Activated naive CD8-positive, alpha-beta T cell treated with anti-CD3 and anti-CD28 coated beads, Interleukin-2, amount 50 U/mL, for 24 hours (primary cell): ENCODE measurements around the gene TRAPPC11.
A peak's percentile ranks its signal among the peaks of the same experiment; 100 is the strongest.

Source experiments
- ATAC-seq: fragments of 150-1000 bp; cut with Tn5 transposase; one replicate; pipeline ENCODE4 v1.10.0; 2021
- DNase-seq: peaks from one replicate; pipeline ENCODE4 v3.0.0; 2021
- H3K27ac Mint-ChIP-seq: one replicate; pipeline ENCODE4 v1.8.0; 2021; ENCODE audit warnings: mild to moderate bottlenecking, mixed read lengths
- H3K27me3 Mint-ChIP-seq: one replicate; pipeline ENCODE4 v1.8.0; 2021; ENCODE audit warnings: mixed read lengths
- H3K36me3 Mint-ChIP-seq: one replicate; pipeline ENCODE4 v1.8.0; 2021; ENCODE audit warnings: low read depth, mixed read lengths
- H3K4me1 Mint-ChIP-seq: one replicate; pipeline ENCODE4 v1.8.0; 2021; ENCODE audit warnings: mixed read lengths
- H3K4me3 Mint-ChIP-seq: one replicate; pipeline ENCODE4 v1.8.0; 2021; ENCODE audit warnings: mild to moderate bottlenecking, moderate library complexity, mixed read lengths
- H3K9me3 Mint-ChIP-seq: one replicate; pipeline ENCODE4 v1.8.0; 2021; ENCODE audit warnings: mixed read lengths

The TRAPPC11 gene

DNA sequence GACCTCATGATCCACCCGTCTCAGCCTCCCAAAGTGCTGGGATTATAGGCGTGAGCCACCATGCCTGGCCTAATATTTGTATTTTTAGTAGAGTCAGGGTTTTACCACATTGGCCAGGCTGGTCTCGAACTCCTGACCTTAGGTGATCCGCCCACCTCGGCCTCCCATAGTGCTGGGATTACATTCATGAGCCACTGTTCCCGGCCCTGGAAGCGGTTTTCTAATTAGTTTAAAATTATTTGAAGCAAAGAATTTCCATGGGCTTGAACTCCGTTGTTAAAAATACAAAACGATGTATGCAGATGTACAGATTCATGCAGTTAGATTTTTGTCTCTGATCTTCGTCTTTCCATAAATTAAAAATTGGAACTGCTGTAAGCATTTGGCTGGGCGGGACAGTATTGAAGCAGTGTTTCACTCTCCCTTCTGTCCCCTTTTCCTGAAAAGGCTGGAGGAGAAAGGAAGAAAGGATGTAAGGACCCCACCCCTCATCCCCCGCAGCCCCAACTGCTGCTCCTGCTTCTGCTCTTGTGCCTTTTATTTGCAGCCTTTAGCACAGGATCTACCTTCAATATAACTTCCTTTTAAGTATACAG lies 12.0 kb downstream of the TRAPPC11 start:
- ATAC-seq (no peak), DNase-seq (no peak)
- H3K27ac Mint-ChIP-seq, result no peak overlapping the region
- peaks cover 17% of the 10 kb centered on the region for H3K36me3 Mint-ChIP-seq
- H3K9me3 Mint-ChIP-seq, result no peaks in the 10 kb centered on the region
- H3K4me1 Mint-ChIP-seq, result no peaks in the 10 kb centered on the region
- no peak overlapping the region for H3K4me3 Mint-ChIP-seq
- no peaks in the 10 kb centered on the region for H3K27me3 Mint-ChIP-seq

DNA sequence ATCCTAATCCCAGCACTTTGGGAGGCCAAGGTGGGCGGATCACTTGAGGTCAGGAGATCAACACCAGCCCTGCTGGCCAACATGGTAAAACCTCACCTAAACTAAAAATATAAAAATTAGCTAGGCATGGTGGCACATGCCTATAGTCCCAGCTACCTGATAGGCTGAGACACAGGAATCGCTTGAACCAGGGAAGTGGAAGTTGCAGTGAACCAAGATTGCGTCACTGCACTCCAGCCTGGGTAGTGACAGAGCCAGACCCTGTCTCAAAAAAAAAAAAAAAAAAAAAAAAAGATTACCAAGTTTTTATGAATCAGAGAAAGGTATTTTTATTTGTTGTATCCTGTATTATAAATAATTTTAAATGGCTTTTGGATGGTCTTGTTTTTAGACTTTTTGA lies 15.1 kb downstream of the TRAPPC11 start:
- Mint-ChIP-seq H3K9me3 (no peaks in the 10 kb centered on the region), H3K4me3 (no peak overlapping the region), H3K4me1 (no peaks in the 10 kb centered on the region), H3K27me3 (no peaks in the 10 kb centered on the region), H3K27ac (no peak overlapping the region), H3K36me3 (peaks cover 23% of the 10 kb centered on the region)
- ATAC-seq (no peak), DNase-seq (no peak)

DNA sequence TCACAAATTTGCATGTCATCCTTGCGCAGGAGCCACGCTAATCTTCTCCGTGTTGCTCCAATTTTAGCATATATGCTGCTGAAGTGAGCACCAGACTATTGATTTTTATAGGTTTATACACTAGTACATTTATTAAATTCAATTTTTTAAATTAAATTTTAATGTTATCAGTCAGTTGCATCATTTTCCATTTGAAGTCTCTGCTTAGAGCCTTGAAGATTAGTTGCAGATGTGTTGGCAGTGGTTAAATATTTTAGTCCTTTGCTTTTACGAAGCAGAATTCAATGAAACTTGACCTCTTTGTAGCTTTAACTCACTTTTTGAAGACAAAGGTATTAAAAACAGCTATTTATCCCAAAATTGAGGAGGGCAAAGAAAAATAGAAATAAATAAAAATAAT lies 16.5 kb downstream of the TRAPPC11 start:
- H3K4me3 Mint-ChIP-seq, result no peak overlapping the region
- no peaks in the 10 kb centered on the region for H3K9me3 Mint-ChIP-seq
- no peaks in the 10 kb centered on the region for H3K4me1 Mint-ChIP-seq
- peaks cover 20% of the 10 kb centered on the region for H3K36me3 Mint-ChIP-seq
- ATAC-seq (no peak), DNase-seq (no peak)
- no peaks in the 10 kb centered on the region for H3K27me3 Mint-ChIP-seq
- no peak overlapping the region for H3K27ac Mint-ChIP-seq

DNA sequence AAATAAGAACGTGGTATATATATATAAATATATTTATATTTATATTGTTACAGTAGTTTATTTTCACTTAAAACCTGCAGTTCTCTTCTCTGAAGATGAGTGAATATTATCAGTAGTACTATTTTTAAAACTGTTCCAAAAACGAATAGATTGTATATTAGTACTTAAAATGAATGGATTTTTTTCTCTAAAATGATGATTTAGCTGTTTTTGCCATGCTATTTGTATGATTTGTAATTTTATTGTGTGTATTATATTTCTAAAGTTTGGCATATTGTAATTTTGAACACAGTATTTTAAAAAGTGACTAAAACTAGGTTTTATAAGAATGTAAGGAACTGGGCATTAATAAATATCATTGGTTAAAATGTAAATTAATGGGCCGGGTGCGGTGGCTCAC lies 22.0 kb downstream of the TRAPPC11 start:
- Mint-ChIP-seq H3K36me3 (peaks cover 24% of the 10 kb centered on the region), H3K4me3 (no peak overlapping the region), H3K9me3 (no peaks in the 10 kb centered on the region), H3K27me3 (no peaks in the 10 kb centered on the region), H3K4me1 (no peaks in the 10 kb centered on the region), H3K27ac (no peak overlapping the region)
- ATAC-seq (no peak), DNase-seq (no peak)

DNA sequence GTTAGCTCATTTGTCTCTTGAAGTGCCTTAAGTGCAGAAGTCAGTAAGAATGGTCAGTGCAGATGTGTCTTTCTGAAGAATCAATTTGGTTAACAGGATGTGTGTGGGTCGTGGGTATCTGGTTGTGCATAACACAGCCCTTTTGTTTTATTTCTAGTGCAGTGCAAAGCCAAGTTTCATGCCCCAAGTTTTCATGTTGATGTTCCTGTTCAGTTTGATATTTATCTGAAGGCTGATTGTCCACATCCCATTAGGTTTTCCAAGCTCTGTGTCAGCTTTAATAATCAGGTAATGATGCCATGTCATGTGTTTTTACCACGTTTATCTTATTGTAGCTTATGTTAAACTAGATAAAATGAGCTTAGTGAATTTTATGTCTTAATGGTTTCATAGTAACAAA lies 27.4 kb downstream of the TRAPPC11 start:
- Mint-ChIP-seq H3K4me1 (no peaks in the 10 kb centered on the region), H3K36me3 (peaks cover 34% of the 10 kb centered on the region), H3K27ac (no peak overlapping the region), H3K27me3 (no peaks in the 10 kb centered on the region), H3K4me3 (no peak overlapping the region), H3K9me3 (no peaks in the 10 kb centered on the region)
- DNase-seq, result no peak
- ATAC-seq, result no peak

DNA sequence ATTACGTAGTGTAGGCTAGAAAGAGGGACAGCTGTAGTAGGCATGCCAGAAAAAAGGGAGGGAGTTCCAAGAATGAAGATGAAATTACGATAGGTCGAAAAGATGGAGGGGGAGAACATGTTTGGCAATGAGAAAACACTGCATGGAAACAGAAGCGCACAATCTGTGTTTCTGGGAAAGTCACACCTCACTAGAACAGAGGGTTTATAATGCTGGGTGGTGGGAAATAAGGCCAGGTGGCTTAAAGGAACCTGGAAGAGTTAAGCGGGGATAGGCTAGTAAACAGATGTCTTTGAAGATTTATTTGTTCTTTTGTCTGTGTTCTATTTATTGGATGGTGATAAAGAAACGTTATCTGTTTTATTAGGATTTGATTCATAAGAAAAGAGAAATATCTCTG lies 29.1 kb downstream of the TRAPPC11 start:
- Mint-ChIP-seq H3K4me1 (no peaks in the 10 kb centered on the region), H3K36me3 (peaks cover 36% of the 10 kb centered on the region), H3K27me3 (no peaks in the 10 kb centered on the region), H3K4me3 (no peak overlapping the region), H3K9me3 (no peaks in the 10 kb centered on the region), H3K27ac (no peak overlapping the region)
- DNase-seq (no peak), ATAC-seq (no peak)

DNA sequence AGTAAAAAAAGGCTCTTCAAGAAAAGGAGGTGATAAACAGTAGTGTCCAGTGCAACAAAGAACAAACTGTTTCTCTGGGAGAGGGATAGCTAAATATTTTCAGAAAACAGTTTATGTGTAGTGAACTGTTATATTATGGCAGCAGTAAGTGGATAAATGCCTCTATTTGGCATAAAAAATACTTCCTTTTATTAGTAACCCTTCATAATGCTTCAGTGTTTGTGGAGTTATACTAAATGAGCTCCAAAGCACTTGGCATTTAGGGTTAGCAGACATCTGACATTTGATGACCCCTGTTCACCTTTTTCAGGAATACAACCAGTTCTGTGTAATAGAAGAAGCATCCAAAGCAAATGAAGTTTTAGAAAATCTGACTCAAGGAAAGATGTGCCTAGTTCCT lies 31.9 kb downstream of the TRAPPC11 start:
- H3K27me3 Mint-ChIP-seq, result no peaks in the 10 kb centered on the region
- no peaks in the 10 kb centered on the region for H3K4me1 Mint-ChIP-seq
- no peak overlapping the region for H3K4me3 Mint-ChIP-seq
- no peak for ATAC-seq
- H3K27ac Mint-ChIP-seq, result peak overlapping the region; percentile 21
- DNase-seq, result no peak
- H3K9me3 Mint-ChIP-seq, result no peaks in the 10 kb centered on the region
- H3K36me3 Mint-ChIP-seq, result peaks cover 39% of the 10 kb centered on the region

DNA sequence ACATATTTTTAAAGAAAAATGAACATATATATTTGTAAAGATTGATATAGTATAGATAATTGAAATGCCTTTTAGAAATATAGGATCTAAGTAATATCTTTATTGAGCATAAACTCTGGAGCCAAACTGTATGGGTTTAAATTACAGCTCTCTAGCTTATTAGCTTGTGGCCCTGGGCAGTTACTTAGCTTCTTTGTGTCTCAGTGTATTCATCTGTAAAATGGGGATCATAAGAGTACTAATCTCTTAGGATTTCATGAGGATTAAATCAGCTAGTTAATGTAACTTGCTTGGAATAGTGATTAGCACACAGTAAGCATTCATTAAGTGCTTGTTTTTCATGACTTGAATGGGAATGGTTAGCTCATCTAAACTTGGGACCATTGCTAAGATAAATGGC lies 32.8 kb downstream of the TRAPPC11 start:
- no peak for DNase-seq
- no peak for ATAC-seq
- H3K9me3 Mint-ChIP-seq, result no peaks in the 10 kb centered on the region
- H3K36me3 Mint-ChIP-seq, result peaks cover 39% of the 10 kb centered on the region
- H3K27me3 Mint-ChIP-seq, result no peaks in the 10 kb centered on the region
- H3K27ac Mint-ChIP-seq, result no peak overlapping the region
- no peak overlapping the region for H3K4me3 Mint-ChIP-seq
- H3K4me1 Mint-ChIP-seq, result no peaks in the 10 kb centered on the region

DNA sequence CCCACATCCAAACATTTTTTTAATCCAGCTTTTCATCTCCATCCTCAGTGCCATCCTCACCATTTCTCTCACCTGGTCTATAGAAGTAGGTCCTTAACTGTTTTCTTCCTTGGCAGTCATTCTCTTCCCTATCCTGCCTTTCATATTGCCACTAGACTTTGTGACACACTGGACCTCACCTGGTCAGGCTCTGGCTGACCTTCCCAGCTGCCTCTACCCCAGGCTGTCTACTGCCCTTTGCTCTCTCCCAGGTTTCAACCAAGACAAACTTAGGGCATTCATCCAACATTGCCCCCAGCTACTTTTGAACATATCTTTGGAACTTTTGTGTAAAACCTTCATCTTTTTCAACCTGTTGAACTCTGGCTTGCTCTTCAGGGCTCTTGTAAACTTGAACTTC lies 39.8 kb downstream of the TRAPPC11 start:
- ATAC-seq (no peak), DNase-seq (no peak)
- Mint-ChIP-seq H3K4me3 (no peak overlapping the region), H3K9me3 (no peaks in the 10 kb centered on the region), H3K4me1 (no peaks in the 10 kb centered on the region), H3K36me3 (peaks cover 54% of the 10 kb centered on the region), H3K27ac (no peak overlapping the region), H3K27me3 (no peaks in the 10 kb centered on the region)

DNA sequence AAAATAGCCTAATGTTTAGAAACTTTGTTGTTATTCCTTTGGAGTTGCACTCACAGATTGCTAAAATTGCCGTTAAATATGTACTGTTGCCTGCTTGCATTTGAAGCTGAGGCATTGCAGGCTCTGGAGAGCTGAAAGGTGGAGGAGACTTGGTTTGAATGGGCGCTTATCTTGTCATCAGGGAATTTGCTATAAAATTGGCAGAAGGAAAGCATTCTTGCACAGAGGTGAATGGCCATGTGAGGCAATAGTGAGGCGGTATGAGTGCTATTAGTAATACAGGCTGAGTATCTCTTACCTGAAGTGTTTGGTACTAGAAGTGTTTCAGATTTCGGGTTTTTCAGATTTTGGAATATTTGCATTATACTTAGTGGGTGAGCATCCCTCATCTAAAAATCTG lies 41.3 kb downstream of the TRAPPC11 start:
- Mint-ChIP-seq H3K4me1 (no peaks in the 10 kb centered on the region), H3K36me3 (peaks cover 55% of the 10 kb centered on the region), H3K27me3 (no peaks in the 10 kb centered on the region), H3K27ac (no peak overlapping the region), H3K9me3 (no peaks in the 10 kb centered on the region), H3K4me3 (no peak overlapping the region)
- DNase-seq, result no peak
- ATAC-seq, result no peak

DNA sequence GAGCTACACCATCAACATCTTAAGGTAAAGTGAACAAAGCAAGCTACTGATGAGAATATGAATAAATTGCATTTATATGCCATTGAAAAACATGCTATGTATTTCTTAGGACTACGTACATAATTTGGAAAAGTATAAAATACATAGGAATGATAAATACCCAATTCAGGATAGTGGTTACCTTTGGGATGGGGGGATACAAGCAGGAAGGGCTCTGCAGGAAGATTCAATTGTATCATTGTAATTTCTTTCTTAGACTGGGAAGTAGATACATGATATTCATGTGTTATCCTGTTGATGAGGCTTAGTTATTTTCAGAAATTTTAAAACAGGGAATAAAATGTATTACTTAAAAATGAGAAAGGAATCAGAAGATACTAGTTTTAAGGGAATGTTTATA lies 43.4 kb downstream of the TRAPPC11 start:
- no peaks in the 10 kb centered on the region for H3K27me3 Mint-ChIP-seq
- H3K4me1 Mint-ChIP-seq, result no peaks in the 10 kb centered on the region
- no peak for ATAC-seq
- no peak overlapping the region for H3K4me3 Mint-ChIP-seq
- no peak overlapping the region for H3K27ac Mint-ChIP-seq
- no peak for DNase-seq
- H3K9me3 Mint-ChIP-seq, result no peaks in the 10 kb centered on the region
- peaks cover 44% of the 10 kb centered on the region for H3K36me3 Mint-ChIP-seq

DNA sequence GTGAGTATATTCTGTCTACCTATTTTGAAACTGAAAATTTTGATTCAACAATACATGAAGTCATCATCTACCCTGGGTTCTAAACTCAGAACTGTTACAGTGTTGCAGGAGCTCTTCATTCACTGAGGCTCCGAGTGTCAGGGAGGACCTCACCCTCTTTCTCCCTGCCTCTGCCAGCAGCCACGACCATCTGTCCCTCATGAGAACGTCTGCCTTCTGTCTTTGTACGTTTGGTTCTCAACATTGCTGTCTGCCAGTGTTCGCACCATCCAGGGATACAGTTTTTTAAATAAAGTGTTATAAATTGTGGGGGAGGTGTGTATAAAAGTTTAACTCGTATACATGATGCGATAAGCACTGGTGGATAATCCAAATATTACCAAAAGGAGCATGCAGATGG lies 55.5 kb downstream of the TRAPPC11 start:
- Mint-ChIP-seq H3K27ac (no peak overlapping the region), H3K27me3 (no peaks in the 10 kb centered on the region), H3K4me1 (no peaks in the 10 kb centered on the region), H3K36me3 (peaks cover 10% of the 10 kb centered on the region), H3K9me3 (no peaks in the 10 kb centered on the region), H3K4me3 (no peak overlapping the region)
- ATAC-seq (no peak), DNase-seq (no peak)

DNA sequence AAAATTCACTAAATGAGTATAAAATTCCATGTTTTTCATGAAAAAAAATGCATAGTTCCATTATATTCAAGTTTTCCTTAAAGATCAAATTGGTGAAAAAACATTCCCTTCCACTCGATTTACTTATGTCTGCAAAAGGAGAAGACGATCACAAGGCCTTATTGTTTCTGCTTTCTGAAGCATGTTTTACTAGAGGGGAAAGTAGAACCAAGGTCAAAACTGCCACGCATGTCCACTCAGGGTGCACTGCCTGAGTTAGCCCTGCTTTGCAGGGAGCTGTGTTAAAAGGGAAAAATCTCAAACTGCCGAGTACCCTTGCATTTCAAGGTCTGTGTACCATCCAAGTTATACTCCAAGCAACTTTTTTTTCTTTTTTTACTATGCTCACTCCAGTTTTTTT lies 57.2 kb downstream of the TRAPPC11 start:
- DNase-seq, result no peak
- Mint-ChIP-seq H3K4me1 (peaks cover 2% of the 10 kb centered on the region), H3K27me3 (peaks cover 1% of the 10 kb centered on the region), H3K9me3 (no peaks in the 10 kb centered on the region), H3K27ac (no peak overlapping the region), H3K4me3 (no peak overlapping the region), H3K36me3 (peaks cover 6% of the 10 kb centered on the region)
- ATAC-seq, result no peak

DNA sequence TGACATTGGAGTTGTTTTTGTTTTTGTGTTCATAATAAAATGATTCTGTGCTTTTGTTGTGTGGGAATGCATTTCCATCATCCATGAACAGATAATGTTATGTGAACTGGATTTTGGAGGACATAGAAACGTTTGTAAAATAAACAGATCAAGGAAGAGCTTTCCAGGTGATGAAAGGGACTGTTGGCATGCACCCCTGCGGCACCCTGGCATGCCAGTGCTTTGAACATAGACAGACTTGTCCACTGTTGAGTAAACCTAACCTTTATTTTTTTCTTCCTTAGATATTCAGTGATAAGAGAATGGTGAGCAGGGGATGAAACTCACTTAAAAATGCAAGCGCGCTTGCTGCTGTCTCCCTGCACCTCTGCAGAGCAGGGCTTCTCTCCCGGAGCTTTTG lies 59.8 kb downstream of the TRAPPC11 start:
- Mint-ChIP-seq H3K9me3 (no peaks in the 10 kb centered on the region), H3K36me3 (peaks cover 1% of the 10 kb centered on the region), H3K4me3 (no peak overlapping the region), H3K4me1 (peaks cover 15% of the 10 kb centered on the region), H3K27ac (no peak overlapping the region), H3K27me3 (peaks cover 10% of the 10 kb centered on the region)
- ATAC-seq (no peak), DNase-seq (no peak)

DNA sequence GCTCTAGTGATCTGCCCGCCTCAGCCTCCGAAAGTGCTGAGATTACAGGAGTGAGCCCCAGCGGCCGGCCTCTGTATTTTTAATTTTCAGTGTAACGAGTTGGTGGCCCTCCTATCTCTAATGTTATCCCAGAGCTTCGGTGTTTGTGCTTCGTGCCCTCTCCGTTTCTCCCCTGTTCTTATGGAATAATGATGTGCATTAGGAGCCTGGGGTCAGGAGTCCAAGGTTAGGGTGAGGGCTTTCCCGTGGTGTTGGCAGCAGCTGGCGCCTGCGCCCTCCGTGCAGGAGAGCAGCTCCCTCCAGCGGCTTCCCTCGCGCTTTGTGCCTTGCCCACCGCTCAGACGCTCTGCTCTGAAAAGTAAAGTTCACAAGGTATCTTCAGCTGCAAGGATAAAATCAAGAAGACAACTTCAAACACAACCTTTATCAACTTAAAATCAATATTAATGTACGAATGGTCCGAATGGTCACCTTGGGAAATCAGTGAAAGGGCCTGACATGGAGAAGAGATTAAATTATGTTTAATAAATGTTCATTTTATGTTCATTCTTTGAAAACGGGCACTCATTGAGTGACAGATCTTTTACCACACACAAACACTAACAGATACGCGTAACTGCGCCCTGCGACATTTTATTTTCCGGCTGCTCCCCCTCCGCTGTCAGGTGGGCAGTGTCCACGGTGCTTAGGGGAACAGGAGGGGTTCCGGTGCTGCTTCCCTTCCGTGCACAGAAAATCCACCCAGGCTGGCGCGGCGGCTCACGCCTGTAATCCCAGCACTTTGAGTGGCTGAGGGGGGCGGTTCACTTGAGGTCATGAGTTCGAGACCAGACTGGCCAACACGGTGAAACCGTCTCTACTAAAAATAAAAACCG lies 62.4 kb downstream of the TRAPPC11 start:
- Mint-ChIP-seq H3K4me3 (peak overlapping the region; percentile 65), H3K4me1 (peaks cover 15% of the 10 kb centered on the region), H3K27ac (peak overlapping the region; percentile 65), H3K36me3 (no peaks in the 10 kb centered on the region), H3K9me3 (no peaks in the 10 kb centered on the region), H3K27me3 (peaks cover 11% of the 10 kb centered on the region)
- DNase-seq (peak; percentile 62), ATAC-seq (peak; percentile 65)
